Fibroblast of peridontal ligament (primary cell): ENCODE measurements around the gene HELZ.
"Not testable (repeated sequence)": the region's sequence is repeated elsewhere in the genome, so short reads cannot be mapped to it uniquely, and the experiment has no call there.

Source experiments
- DNase-seq: peaks from one replicate; pipeline ENCODE4 v3.0.0-alpha.2; 2010; ENCODE audit errors: extremely low read depth

Gene HELZ

GRCh38 chr17:67265436-67266019, 20.5 kb upstream of the HELZ start:
- DNase-seq = no peak

GRCh38 chr17:67262435-67263117, 17.6 kb upstream of the HELZ start:
- DNase-seq = no peak

DNA sequence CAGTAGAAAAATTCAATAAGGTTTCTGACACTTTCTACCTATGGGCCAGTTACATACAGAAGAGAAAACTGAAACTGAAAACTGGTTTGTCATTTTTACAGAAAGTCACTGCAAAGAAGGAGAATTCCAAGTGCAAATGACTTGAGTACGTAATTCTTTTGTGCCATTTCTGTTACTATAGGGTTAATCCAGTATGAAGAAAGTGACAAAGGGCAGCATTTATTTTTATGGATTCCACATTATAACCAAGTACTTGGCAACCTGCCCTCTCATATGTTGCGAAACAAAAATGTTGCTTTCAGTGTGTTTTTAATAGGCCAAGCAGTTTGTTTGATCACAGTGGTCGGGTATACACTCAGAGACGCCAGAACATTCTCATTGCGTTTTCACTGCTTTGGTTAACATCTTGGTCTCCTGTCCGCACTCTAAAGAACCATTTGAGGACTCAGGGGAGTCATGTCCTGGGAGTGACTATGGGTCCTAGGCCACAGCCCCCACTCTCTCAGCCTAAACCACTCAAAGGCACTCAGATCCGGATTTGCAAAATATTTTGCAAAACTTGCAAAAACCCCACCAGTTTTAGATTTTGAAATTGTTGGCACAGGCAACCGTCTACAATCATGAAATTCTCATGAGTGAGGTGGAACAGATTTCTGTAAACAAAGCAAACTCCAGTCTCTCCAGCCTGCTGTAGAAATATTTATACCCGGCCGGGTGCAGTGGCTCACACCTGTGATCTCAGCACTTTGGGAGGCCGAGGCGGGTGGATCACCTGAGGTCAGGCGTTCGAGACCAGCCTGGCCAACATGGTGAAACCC, 15.4 kb upstream of the HELZ start:
- DNase-seq = peak; percentile 93

- no peak for DNase-seq
Observed at GRCh38 chr17:67258821-67259468, 13.9 kb upstream of the HELZ start.

- DNase-seq = no peak
Observed at GRCh38 chr17:67256075-67256732, 11.2 kb upstream of the HELZ start.

DNA sequence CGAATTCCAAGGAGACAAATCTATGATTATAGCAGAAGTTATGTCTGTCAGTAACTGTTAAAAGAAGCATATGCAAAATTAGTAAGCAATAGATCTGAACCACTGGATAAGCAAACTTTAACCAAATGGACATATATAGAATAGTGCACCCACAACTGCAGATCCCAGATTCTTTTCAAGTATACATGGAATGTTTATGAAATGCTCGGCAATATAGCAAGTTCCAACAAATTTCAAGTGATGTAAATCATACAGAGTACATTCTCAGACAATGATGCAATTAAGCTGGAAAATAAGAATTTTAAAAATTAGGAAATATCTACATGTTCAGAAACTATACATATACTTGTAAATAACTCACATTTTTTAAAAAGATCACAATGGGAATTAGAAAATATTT, 8.4 kb upstream of the HELZ start:
- no peak for DNase-seq

DNA sequence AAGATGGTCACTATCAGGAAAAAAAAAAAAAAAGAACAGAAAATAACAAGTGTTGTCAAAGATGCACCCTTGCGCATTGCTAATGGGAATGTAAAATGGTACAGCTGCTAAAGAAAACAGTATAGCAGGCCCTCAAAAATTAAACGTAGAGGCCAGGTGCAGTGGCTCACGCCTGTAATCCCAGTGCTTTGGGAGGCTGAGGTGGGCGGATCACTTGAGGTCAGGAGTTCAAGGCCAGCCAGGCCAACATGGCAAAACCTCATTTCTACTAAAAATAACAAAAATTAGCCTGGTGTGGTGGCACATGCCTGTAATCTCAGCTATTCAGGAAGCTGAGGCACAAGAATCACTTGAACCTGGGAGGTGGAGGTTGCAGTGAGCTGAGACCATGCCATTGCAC, 6.6 kb upstream of the HELZ start:
- DNase-seq = not testable (repeated sequence)

DNA sequence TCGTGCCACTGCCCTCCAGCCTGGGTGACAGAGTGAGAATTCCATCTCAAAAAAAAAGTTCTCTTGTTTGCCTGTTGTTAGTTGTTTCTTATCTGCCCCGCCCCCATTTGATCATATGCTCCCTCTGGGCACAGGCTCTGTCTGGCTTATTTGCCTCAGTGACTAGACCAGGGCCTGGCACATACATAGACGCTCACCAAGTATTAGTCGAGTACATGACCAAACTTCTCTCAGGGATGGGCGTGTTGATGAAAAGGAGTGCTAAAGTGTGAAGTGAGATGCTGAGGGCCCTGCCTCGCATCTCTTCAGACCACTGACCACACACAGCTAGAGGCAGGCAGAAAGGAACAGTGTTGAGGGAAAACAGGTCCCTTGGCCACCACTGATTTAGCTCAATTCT, 3.3 kb upstream of the HELZ start:
- no peak for DNase-seq

GRCh38 chr17:67247416-67247900, 2.5 kb upstream of the HELZ start:
- DNase-seq = no peak

GRCh38 chr17:67246653-67247415, 1.8 kb upstream of the HELZ start:
- DNase-seq = no peak

GRCh38 chr17:67246403-67246652, 1.3 kb upstream of the HELZ start:
- no peak for DNase-seq

DNA sequence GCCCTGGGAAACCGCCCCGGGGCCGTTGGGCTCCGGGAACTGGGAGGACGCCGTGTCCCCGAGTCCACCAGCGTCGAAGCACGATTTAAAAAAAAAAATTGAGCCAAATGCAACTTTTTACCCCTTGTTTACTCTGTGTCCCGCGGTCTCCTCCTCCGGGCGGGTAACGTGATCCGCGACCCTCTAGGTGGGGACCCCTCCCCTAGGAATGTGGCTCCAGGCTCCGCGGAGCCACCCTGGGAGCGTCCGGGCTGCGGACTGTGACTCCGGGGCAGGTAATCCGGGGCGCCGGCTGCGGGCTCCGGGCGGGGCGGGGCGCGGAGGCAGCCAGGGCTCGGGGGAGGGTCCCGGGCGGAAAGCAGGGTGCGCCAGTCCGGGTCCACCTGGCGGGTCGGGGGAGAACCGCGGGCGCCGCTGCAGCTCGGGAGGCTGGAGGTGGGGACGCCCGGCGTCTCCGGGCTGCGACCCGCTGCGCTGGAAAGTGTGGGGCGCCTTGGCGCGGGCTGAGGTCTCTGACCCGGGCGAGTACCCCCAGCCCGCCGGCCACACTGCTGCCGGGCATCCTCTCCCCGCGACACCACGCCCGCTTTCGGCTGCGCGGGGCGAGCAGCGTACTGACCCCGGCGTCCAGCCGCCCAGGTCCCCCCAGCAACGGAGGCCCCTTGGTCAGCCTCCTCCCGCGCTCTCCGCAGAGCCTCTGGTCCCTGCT, 852 bp upstream of the HELZ start:
- DNase-seq = no peak

GRCh38 chr17:67244431-67245072, 444 bp downstream of the HELZ start:
- no peak for DNase-seq

DNA sequence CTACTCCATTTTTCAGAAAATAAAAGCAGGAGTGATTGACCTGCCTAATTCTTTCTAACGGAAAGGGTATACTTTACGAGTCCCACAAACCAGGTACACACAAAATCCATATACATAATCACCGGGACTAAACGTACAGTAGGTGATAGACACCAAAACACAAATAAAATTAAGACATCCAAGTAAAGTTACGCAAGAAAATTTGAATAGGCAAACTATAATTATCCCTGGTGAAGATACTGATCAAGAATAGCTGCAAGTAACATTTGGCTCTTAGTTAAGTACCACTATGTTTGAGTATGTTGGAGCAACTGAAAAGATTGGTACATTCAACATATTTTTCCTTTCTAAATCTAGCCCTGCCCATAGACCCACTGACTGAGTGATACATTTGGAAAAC, 1.7 kb downstream of the HELZ start:
- no peak for DNase-seq

DNA sequence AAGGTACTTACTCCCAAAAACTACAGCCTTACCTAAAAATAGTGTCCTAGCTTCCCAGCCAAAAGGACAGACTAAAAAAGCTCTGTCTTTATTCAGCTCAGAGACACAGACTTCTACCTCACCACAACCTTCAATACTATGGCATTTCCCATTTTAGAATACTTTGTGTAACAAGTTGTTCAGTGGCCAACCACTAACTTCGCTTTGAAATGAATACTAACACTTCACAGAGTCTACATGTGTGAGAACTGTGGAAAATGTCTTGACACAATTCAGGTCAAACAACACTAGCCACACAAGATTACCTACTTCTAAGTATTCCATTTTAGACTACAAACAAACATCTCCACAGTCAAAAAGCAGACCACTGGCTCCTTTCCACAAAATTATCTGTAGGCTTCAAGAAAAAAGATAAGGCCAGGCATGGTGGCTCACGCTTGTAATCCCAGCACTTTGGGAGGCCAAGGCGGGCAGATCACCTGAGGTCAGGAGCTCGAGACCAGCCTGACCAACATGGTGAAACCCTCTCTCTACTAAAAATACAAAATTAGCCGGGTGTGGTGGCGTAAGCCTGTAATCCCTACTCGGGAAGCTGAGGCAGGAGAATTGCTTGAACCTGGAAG, 3.2 kb downstream of the HELZ start:
- DNase-seq = no peak

DNA sequence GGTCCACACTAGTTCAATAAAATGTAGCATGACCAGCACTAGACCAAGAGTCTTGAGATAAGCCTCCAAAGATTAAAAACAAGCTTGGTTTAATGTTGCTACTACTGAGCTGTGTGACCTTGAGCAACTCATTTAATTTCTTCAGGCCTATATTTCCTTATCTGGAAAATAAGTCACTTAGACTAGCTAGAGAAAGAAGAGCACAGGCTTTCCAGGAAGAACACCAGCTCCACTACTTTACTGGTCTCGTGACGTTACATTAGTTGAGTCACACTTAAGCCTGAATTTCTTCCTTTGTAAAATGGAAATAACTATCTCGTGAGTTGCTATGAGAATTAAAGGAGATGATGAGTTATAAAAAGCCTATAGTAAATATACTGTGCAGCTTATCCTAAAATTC, 5.4 kb downstream of the HELZ start:
- peak; percentile 58 for DNase-seq

GRCh38 chr17:67238991-67239390, 6.0 kb downstream of the HELZ start:
- no peak for DNase-seq

DNA sequence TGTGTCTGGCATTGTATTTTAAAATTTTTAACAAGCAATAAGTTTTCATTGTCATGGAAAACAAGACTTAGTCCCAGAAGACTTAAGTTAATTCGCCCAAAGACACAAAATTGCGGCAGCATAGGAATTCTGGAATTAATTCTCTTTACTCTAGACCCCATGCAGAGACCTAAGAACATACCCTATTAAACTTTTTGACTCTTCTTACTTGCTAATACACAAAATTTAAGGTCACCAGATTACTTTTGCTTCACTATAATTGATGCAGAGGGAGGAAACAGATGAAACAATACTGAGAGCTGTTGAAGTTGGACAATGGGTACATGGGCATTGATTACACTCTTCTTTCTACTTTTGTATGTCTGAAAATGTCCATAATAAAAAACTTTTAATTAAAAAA, 12.6 kb downstream of the HELZ start:
- no peak for DNase-seq

DNA sequence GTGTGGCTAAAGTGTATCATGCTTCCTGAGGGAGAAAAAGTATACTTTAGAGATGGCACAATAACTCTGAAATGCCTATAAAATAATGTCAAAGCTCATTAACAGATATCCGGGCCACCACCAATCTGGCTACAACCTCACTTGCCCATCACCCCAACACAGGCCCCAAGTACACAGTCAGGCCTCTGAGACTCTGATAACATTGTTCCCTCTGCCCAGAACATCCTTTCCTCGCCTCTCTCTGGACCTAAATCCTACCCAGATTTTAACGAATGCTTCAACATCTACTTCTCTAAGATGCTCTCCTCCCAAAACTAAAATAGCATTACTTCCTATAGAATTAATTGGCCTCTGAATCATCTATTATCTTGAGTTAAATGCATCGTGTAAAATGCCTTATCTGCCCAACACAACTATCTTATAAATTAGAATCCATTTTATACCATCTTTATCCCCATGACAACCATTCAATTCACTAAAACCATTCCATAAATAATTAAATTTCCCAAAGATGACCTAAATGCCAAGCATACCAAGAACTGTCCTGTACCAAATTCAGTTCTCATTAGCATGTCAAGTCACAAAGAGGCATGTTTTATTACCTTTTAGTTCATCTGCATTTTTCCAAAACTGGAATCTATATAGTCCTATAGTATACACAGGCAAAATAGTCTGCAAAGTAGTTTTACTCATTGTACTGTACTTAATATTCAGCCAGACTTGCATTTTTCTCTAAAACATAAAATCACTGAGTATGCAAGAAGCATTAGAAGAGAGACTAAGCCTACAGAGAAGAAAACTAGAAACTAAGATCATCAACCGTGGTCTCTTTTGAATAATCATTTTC, 15.7 kb downstream of the HELZ start:
- no peak for DNase-seq
